Measurements from ENCODE around the gene PARP3.

DNA sequence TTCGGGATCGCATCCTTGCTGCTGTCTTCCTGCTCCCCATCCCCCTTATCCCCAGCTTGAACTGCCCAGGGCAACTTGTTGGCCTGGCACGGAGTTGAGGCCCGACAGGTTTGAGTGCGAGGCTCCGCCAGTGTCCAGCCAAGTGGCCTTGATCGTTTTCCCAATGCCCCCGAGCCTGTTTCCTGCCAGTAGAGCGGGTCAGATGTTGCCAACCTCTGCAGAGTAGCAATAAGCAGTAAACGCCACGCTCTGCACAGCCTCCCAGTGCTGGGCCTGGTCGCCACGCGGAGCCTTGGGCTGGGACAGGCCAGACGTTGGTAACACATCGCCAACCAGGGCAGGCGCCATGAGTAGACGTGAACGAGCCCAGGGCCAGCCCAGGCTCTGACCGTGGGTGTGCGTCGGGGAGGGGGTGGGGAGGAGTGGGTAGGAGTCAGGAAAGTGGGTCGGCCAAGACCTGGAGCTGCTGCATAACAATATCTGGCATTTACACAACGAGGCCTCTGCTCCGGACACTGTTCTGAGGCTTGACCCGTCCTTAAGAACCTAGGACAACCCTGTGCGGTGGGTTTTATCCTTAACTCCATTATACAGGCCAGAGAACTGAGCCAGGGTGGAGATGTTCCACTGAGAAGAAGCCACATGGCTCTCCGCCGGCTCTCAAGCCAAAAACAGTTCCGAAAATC lies 32.3 kb downstream of the PARP3 start:
- TF ChIP-seq, protein P1, sequence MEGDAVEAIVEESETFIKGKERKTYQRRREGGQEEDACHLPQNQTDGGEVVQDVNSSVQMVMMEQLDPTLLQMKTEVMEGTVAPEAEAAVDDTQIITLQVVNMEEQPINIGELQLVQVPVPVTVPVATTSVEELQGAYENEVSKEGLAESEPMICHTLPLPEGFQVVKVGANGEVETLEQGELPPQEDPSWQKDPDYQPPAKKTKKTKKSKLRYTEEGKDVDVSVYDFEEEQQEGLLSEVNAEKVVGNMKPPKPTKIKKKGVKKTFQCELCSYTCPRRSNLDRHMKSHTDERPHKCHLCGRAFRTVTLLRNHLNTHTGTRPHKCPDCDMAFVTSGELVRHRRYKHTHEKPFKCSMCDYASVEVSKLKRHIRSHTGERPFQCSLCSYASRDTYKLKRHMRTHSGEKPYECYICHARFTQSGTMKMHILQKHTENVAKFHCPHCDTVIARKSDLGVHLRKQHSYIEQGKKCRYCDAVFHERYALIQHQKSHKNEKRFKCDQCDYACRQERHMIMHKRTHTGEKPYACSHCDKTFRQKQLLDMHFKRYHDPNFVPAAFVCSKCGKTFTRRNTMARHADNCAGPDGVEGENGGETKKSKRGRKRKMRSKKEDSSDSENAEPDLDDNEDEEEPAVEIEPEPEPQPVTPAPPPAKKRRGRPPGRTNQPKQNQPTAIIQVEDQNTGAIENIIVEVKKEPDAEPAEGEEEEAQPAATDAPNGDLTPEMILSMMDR (IDR thresholded peaks at IDR 0.05), result peak in 1 of 4 experiments; percentile 36
- TF ChIP-seq EP300 (IDR thresholded peaks at IDR 0.05) (no peak), POLR2AphosphoS5 (IDR thresholded peaks at IDR 0.05) (no peak)

Measured in gastroesophageal sphincter (tissue), 3 donors.